Heart left ventricle (tissue), 16 donors: ENCODE measurements around the gene STKLD1. TPM values are rescaled to one million over a fixed set of nuclear protein-coding genes. Genes with fewer than 3 reads are reported as not detected.
"Not testable (repeated sequence)": the region's sequence is repeated elsewhere in the genome, so short reads cannot be mapped to it uniquely, and the experiment has no call there.

Experiments
- ATAC-seq, 4 donors: fragments of 200-7000 bp; cut with Tn5 transposase; one replicate each; pipeline ENCODE4 v1.9.1; 2020 to 2022; ENCODE audit warnings: moderate library complexity in 4 of 4, mild to moderate bottlenecking in 3 of 4, moderate number of reproducible peaks in 1 of 4
- DNase-seq, 5 donors: peaks; one replicate each; pipeline ENCODE4 v3.0.0-alpha.2; 2020
- H3K27ac ChIP-seq, 12 donors: fragments of 200-600 bp; sonication (generic) in 4 of 12; one replicate each; pipeline versions ENCODE4 v1.5.0 to v1.8.0; 2016 to 2022; ENCODE audit warnings: mild to moderate bottlenecking in 2 of 12
- H3K27me3 ChIP-seq, 9 donors: fragments of 200-600 bp; sonication (generic) in 2 of 9; one replicate each; pipeline versions ENCODE4 v1.5.1 to v1.8.0; 2016 to 2022; ENCODE audit warnings: mild to moderate bottlenecking in 3 of 9
- H3K36me3 ChIP-seq, 9 donors: fragments of 200-600 bp; sonication (generic) in 2 of 9; one replicate each; pipeline versions ENCODE4 v1.5.0 to v1.8.0; 2018 to 2022; ENCODE audit warnings: mild to moderate bottlenecking in 2 of 9
- H3K4me1 ChIP-seq, 12 donors: fragments of 200-600 bp; sonication (generic) in 4 of 12; one replicate each; pipeline versions ENCODE4 v1.5.0 to v1.8.0; 2016 to 2022; ENCODE audit warnings: mild to moderate bottlenecking in 3 of 12
- H3K4me3 ChIP-seq, 12 donors: fragments of 200-600 bp; sonication (generic) in 4 of 12; one replicate each; pipeline versions ENCODE4 v1.5.0 to v1.8.0; 2017 to 2022; ENCODE audit warnings: mild to moderate bottlenecking in 9 of 12, moderate library complexity in 4 of 12
- H3K9me3 ChIP-seq, 12 donors: fragments of 200-600 bp; sonication (generic) in 4 of 12; one replicate each; pipeline versions ENCODE4 v1.5.0 to v1.8.0; 2016 to 2022; ENCODE audit warnings: mild to moderate bottlenecking in 1 of 12
- CTCF ChIP-seq, 12 donors: fragments of 200-600 bp; sonication (generic) in 4 of 12; IDR thresholded peaks; one replicate each; pipeline versions ENCODE4 v1.5.0 to v1.8.0; 2018 to 2022; ENCODE audit warnings: antibody characterized with exemption in 12 of 12, mild to moderate bottlenecking in 5 of 12
- POLR2A ChIP-seq, 2 donors: fragments of 450-650 bp; IDR thresholded peaks; one replicate each; pipeline ENCODE4 v1.6.1; 2017; ENCODE audit warnings: antibody characterized with exemption in 2 of 2, mild to moderate bottlenecking in 2 of 2, moderate library complexity in 2 of 2
- WGBS, 4 donors: extraction: QIAGEN DNeasy Blood & Tissue Kit in 2 of 4; methylation state at CpG; one replicate each; pipeline versions ENCODE4 v1.1.5 to v1.1.7; 2013 to 2018; 5-methylcytosine and 5-hydroxymethylcytosine counted together
- intact Hi-C, 10 donors: fragments of 100-400 bp; cut with DNase I; formaldehyde crosslinking; loops; one replicate each; pipeline versions ENCODE4 v1.11.1 to v1.14.2; 2022
- long read RNA-seq, 3 donors: library from polyadenylated mRNA; unstranded; transcript quantifications; one replicate each; pipeline ENCODE4 v2.0.0, GENCODE V29; 2020 to 2021
- polyA plus RNA-seq, 2 donors: library from polyadenylated mRNA; stranded (reverse); fragments of 200-250 nt; gene quantifications; one replicate each; pipeline ENCODE4 v1.2.3, GENCODE V29; 2013
- total RNA-seq, 9 donors: library from RNA; depleted of rRNA in 2 of 9; stranded (reverse); fragments of >200 nt in 2 of 9; fragmentation: NEBNext Ultra II Directional in 3 of 9; extraction: Animal tissue kit (Norgen Biotek cat#: 25700) in 3 of 9; gene quantifications; one replicate each; pipeline versions ENCODE4 v1.1.0 to v1.2.4, GENCODE V29; 2016 to 2023
- donor health status: ischemic (EF 13 %, LVEDD 7.1; RV severe dilation, severe dysfunction).
- donor health status: healthy with polysubstance abuse.
- donor health status: DM: no; HTN: yes; CAD: no.
- donor health status: DM: no; HTN: no; CAD: no.
- donor health status: ischemic (EF 25% LVEDD 6.9; RV normal size, moderate dysfunction).
- donor health status: ischemic (EF 25% LVEDD 5.7; RV mildly dilated, moderate dysfunction).
- donor health status: healthy.
- donor health status: DM: yes; HTN: yes; CAD: no.
- donor health status: ischemic (EF 35%, LVEDD 5.7; RV mildly dilated, moderate dysfunction).
- donor health status: nonischemic (EF 11% LVEDD 7.7; RV severe dilation, severe dysfunction).
- donor health status: DM: yes; HTN: yes; CAD: no.
- donor health status: PGD.
- donor health status: ischemic (EF 29% LVEDD 5.4; RV normal size, mild dysfunction).
- donor health status: nonischemic (EF 23%, LVEDD 6.1; RV moderate dilation, normal function).

Gene STKLD1
- total RNA-seq (under 1 TPM in 7 of 9 donors, not detected in 2; 0.40 to 0.91 (median 0.52) TPM), polyA plus RNA-seq (under 1 TPM; 0.25 to 0.46 TPM)
- long read RNA-seq, donor 1, partial matches to known transcripts, result 1 of 1 reads
- long read RNA-seq, donor 1, other reads (novel, unspliced or antisense), result 0 of 1 reads
- long read RNA-seq, donor 2, result 0 reads
- long read RNA-seq, donor 3, partial matches to known transcripts, result 0 of 1 reads
- long read RNA-seq, donor 3, other reads (novel, unspliced or antisense), result 1 of 1 reads

DNA sequence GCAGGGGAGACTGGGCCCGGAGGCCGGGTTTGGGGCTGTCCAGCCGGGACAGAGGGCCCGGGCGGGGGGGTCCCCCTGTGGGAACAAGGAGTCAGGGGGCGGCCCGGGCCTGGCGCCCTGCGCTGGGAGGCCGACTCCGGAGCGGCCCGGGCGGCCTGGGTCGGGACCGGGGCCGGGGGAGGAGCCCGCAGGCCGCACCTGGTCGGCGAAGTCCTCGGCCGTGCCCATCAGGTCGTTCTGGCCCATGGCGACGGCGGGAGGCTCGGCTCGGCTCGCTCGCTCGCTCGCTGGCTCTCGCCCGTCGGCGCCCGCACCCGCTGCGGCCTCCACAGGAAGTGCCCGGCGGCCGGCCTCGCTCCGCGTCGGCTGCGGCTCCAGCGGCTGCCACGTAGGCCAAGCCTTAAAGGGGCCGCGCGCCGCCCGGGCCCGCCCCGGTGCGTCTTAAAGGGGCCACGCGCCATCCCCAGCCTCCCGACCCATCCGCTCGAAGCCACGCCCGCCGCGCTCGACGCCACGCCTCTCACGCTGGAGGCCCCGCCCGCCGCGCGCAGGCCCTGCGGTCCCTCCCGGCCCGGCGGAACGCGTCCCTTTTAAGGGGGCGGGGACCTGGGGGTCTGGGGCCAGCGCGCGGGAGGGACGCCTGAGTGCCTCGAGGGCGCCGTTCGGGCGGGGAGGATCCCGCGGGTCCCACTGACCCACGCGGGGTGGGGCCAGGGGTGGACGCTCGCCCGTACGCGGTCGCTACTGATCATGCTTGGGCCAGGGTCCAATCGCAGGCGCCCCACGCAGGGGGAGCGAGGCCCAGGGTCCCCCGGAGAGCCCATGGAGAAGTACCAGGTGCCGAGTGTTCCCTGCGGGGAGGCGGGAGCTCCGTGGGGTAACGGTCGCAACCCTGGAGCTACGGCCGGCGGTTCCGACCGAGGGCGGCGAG lies at the start of gene STKLD1, which contains the start of gene SURF4:
TSS of gene STKLD1 (plus strand) at position 643 of the 931 bp plus-strand sequence. CDS start at position 751, 108 bp downstream.
TSS of gene SURF4 (minus strand) at position 337 of the 931 bp plus-strand sequence. CDS start at position 246, 91 bp downstream.
- TF ChIP-seq POLR2A (IDR thresholded peaks at IDR 0.05), result peak in 1 of 2 donors; percentile 94
- peak in 2 of 12 donors; percentile 4 to 11 for TF ChIP-seq CTCF (IDR thresholded peaks at IDR 0.05)
- peak; percentile 94 to 98 (median 98) for ATAC-seq
- Histone ChIP-seq H3K9me3 (peaks cover 0 to 10% (median 0%) of the 10 kb centered on the region in 12 donors), H3K36me3 (peaks cover 0 to 14% (median 5%) of the 10 kb centered on the region in 9 donors), H3K27ac (peak within 1 kb of the TSS; percentile 83 to 98 (median 94)), H3K4me1 (peaks cover 3 to 50% (median 39%) of the 10 kb centered on the region in 12 donors), H3K4me3 (peak within 1 kb of the TSS; percentile 75 to 100 (median 94)), H3K27me3 (no peaks in the 10 kb centered on the region)
- intact Hi-C loops, result loop anchor here in 5 of 10 donors (1.0 to 5.0 kb wide), 7 partner anchors 19 to 83 kb away; partner anchors contain the start of genes SURF6 (in 4 of the 5), CACFD1 (in 1 of the 5), MED22 (in 1 of the 5) and REXO4 (in 1 of the 5)
- WGBS, 4 donors, result 0 to 1% (median 0%) methylated on average over 16 to 120 of the region's 120 CpGs
- DNase-seq, result peak; percentile 95 to 99 (median 97)

- not testable (repeated sequence) for H3K27me3 ChIP-seq, H3K27ac ChIP-seq, DNase-seq, H3K4me3 ChIP-seq, H3K9me3 ChIP-seq, H3K4me1 ChIP-seq, ATAC-seq
- peaks cover 0 to 27% (median 22%) of the 10 kb centered on the region in 9 donors for H3K36me3 ChIP-seq
- intact Hi-C loops, result loop anchor here in 8 of 10 donors (2.0 to 10.0 kb wide), 4 partner anchors 50 to 140 kb away; partner anchors contain the start of gene ABO (in 2 of the 8)
- 87 to 92% (median 90%) methylated on average over 6 of the region's 6 CpGs for WGBS, 4 donors
Observed at GRCh38 chr9:133327021-133327420, 49.1 kb upstream of the STKLD1 start.

- 87 to 91% (median 89%) methylated on average over 10 of the region's 10 CpGs for WGBS, 4 donors
- H3K4me3 ChIP-seq, result no peak overlapping the region
- H3K27me3 ChIP-seq, result no peaks in the 10 kb centered on the region
- no peaks in the 10 kb centered on the region for H3K4me1 ChIP-seq
- no peaks in the 10 kb centered on the region for H3K9me3 ChIP-seq
- peak in 1 of 4 donors; percentile 28 for ATAC-seq
- H3K36me3 ChIP-seq, result peaks cover 0 to 36% (median 31%) of the 10 kb centered on the region in 9 donors
- intact Hi-C loops, result loop anchor here in 9 of 10 donors (2.0 to 10.0 kb wide), 5 partner anchors 51 to 143 kb away; partner anchors contain the start of gene ABO (in 2 of the 9)
- TF ChIP-seq CTCF (IDR thresholded peaks at IDR 0.05), result no peak
- no peak for TF ChIP-seq POLR2A (IDR thresholded peaks at IDR 0.05)
- H3K27ac ChIP-seq, result no peak overlapping the region
- peak in 1 of 5 donors; percentile 4 for DNase-seq
Observed at GRCh38 chr9:133327834-133328484, 48.2 kb upstream of the STKLD1 start.
